ENCODE results near the gene TSNAXIP1.

DNA sequence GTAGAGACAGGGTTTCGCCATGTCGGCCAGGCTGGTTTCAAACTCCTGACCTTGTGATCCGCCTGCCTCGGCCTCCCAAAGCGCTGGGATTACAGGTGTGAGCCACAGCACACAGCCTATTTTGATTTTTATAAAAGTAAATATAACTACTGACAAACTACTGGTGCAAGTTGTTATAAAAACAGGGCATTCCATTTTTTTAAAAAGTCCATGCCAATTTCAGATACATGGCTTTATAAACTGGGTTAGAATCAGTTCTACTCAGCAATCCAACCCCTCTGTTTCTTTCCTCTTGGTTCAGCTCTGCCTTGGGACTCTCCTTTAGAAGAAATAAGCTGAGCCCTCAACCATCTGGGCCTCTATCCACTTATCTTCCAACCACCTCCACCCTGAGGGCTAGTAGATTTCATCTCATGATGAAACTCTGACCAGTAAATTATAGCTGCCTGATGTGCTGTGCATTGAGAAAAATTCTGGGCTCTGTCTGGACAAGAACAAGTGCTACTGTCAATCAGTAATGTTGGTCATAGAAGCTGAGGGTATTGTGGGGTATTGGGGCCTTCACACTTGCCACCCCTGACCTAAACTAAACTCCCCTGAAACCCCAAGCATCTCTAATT lies 10.5 kb upstream of the TSNAXIP1 start:
- TF ChIP-seq RAD21 (IDR thresholded peaks at IDR 0.05; ENCODE audit: low read depth) (no peak), TAF1 (IDR thresholded peaks at IDR 0.05; ENCODE audit: low read depth) (no peak), EP300 (IDR thresholded peaks at IDR 0.05; ENCODE audit: borderline replicate concordance) (no peak), ZBTB7A (IDR thresholded peaks at IDR 0.05; ENCODE audit: low read depth) (no peak), TEAD4 (IDR thresholded peaks at IDR 0.05) (no peak), YY1 (IDR thresholded peaks at IDR 0.05; ENCODE audit: low read depth) (no peak), TCF12 (IDR thresholded peaks at IDR 0.05; ENCODE audit: low read depth) (no peak), NFIC (IDR thresholded peaks at IDR 0.05) (no peak), CEBPB (IDR thresholded peaks at IDR 0.05) (no peak)
- TF ChIP-seq, protein P1, sequence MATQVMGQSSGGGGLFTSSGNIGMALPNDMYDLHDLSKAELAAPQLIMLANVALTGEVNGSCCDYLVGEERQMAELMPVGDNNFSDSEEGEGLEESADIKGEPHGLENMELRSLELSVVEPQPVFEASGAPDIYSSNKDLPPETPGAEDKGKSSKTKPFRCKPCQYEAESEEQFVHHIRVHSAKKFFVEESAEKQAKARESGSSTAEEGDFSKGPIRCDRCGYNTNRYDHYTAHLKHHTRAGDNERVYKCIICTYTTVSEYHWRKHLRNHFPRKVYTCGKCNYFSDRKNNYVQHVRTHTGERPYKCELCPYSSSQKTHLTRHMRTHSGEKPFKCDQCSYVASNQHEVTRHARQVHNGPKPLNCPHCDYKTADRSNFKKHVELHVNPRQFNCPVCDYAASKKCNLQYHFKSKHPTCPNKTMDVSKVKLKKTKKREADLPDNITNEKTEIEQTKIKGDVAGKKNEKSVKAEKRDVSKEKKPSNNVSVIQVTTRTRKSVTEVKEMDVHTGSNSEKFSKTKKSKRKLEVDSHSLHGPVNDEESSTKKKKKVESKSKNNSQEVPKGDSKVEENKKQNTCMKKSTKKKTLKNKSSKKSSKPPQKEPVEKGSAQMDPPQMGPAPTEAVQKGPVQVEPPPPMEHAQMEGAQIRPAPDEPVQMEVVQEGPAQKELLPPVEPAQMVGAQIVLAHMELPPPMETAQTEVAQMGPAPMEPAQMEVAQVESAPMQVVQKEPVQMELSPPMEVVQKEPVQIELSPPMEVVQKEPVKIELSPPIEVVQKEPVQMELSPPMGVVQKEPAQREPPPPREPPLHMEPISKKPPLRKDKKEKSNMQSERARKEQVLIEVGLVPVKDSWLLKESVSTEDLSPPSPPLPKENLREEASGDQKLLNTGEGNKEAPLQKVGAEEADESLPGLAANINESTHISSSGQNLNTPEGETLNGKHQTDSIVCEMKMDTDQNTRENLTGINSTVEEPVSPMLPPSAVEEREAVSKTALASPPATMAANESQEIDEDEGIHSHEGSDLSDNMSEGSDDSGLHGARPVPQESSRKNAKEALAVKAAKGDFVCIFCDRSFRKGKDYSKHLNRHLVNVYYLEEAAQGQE (IDR thresholded peaks at IDR 0.05; ENCODE audit: low read depth): no peak
- TF ChIP-seq, protein P2, sequence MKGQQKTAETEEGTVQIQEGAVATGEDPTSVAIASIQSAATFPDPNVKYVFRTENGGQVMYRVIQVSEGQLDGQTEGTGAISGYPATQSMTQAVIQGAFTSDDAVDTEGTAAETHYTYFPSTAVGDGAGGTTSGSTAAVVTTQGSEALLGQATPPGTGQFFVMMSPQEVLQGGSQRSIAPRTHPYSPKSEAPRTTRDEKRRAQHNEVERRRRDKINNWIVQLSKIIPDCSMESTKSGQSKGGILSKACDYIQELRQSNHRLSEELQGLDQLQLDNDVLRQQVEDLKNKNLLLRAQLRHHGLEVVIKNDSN (IDR thresholded peaks at IDR 0.05): no peak
- TF ChIP-seq, protein P3, sequence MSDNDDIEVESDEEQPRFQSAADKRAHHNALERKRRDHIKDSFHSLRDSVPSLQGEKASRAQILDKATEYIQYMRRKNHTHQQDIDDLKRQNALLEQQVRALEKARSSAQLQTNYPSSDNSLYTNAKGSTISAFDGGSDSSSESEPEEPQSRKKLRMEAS (IDR thresholded peaks at IDR 0.05): no peak

Data from Ishikawa (cell line).